GM12891 (cell line): ENCODE measurements around the gene SZT2.

ENCODE experiments used
- POLR2A ChIP-seq: IDR thresholded peaks from 2 replicates; pipeline ENCODE4 v1.6.1; 2011; ENCODE audit warnings: low read depth, low read length, control low read depth
- TAF1 ChIP-seq: IDR thresholded peaks from 2 replicates; pipeline ENCODE4 v1.6.1; 2011; ENCODE audit warnings: low read depth, low read length, control low read depth

DNA sequence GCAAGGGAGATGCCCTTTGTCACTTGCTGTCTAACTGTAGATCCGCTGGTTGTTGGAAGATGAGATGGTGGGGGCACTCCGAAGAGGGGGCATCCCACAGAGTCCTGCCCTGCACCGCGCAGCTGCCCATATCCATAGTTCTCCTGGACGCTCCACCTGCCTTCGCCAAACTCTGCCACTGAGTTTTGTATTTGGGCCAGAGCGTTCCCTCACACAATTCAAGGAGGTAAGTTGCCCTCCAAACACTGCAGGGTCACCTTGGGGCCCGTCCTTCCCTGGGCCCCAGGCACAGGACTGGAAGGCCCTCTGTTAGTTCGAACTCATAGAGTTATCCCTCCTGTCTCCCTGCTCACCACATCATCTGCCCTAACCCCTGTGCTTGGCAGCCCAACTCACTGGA lies 42.0 kb downstream of the SZT2 start:
- TF ChIP-seq POLR2A (no peak), TAF1 (no peak)
